ENCODE data around the gene NDUFS3. TPM values are rescaled to one million over a fixed set of nuclear protein-coding genes. Genes with fewer than 3 reads are reported as not detected.
A peak's percentile ranks its signal among the peaks of the same experiment; 100 is the strongest.

Gene NDUFS3
- total RNA-seq, 1 donor from 2014 or later: 98.3 TPM

DNA sequence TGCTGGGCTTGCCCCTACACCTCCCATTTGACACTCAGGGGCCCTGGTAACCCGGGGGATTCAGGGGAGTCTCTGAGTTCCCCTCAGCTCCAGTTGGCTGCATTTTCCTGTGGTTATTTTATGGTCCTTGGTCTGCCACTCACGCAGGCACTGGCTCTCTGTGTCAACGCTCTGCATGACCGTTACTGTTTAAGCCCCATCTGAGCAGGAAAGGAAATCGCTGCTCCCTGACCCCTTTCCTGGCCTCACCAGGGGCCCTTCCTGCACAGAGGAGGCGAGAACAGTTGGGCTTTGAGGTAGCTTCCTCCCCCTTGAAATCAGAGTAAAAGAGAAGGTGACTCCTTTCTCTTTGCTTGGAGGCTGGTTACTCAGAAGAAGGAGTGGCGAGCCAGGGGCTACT is 12.9 kb downstream of the NDUFS3 start:
- no peak for DNase-seq

DNA sequence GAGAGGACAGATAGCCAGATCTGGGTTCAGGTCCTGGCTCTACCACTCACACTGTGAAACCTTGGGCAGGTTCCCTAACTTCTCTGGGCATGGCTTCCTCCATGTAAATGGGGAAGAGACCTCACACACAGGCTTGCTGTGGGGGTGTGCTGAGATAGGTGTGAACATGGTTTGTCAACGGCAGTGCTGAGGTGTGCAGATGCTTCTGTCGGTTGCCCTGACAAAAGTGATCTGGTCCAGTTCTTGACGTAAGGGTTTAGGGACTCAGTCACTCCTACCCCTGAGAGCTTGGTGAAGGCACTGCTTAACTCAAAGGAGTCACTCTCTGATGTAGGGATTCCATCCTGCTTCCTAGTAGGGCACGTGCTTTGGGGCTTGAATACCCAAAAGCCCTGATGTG is 13.4 kb downstream of the NDUFS3 start:
- no peak for DNase-seq

DNA sequence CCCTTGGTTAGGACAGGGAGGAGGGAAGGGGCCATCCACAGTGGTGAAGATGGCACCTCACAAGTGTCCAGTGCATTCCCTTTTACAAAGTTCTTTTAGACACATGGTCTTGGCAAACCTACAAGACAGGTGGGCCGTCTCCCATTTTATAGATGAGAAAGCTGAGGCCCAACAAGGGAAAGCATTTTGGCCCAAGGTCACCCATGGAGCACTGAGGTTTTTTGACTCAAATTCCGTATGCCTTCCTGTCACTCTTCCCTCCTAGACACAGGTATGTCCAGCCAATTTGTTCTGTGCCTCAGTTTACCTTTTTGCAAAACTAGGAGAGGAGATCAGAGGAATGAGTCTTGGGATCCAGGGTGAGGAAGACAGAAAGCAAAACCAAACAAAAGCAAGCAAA is 14.1 kb downstream of the NDUFS3 start:
- no peak for DNase-seq

DNA sequence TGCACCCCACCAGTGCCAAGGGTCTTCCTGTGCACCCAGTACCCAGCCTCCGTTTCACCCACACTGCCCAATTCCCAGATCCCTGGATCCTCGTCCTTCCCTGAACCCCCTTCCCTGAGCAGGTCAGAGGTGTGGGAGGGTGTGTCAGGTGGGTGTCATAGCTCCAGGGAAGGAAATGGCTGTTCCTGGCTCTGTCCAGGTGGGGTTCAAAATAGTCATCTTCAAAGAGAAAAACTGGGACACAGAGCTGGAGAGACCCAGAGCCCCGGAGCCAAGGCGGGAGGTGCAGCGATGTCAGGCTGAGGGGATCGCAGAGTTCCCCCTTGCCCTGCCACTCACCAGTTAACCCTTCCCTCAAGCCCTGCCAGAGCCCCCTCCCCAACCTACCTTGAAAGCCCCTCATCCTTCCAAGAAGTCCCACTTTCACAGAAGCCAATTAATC is 14.6 kb downstream of the NDUFS3 start:
- no peak for DNase-seq

DNA sequence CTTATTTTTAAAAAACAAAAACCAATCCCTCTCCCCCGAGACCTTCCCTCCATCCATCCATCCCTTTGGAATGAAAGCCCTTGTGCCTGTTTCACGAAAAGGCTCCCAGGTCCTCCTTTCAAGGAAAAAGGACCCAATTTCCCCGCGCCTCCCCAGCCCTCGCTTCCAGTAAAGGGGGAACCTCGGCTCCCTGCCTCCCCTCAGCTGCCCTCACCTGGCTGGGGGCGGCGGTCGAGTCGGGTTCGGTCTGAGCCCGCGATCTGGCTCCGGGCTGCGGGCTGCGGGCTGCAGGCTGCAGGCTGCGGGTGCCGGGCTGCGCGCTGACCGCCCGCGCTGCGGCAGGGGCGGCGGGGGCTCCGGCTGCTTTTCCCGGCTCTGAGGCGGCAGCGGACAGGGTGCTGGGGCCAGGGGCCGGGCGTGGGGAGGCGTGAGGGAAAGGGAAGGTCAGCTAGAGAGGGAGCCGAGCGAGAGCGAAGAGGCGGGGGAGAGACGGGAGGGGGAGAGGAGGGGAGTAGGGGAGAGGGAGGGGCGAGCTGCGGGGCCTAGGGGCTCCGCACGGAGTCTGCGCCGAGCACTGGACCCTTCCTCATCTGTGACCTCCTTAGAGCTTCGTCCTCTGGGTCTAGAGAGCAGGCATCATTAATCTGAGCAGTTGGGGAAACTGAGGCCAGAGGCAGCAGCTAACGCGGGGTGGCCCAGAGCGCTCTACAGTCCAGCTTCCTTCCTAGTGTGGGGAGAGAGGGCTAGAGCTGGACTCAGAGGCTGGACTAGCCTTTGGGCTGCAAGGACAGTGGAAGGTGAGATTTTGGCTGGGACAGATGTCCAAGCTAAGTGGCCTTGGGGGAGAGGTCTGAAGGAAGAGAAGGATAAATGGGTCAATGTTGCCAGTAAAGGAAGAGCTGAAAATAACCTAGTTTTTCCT is 15.3 kb downstream of the NDUFS3 start, which contains the start of gene C1QTNF4:
TSS of gene C1QTNF4 (minus strand) at position 478 of the 922 bp plus-strand sequence. CDS start 3,601 bp downstream, outside the sequence.
- no peak for DNase-seq

DNA sequence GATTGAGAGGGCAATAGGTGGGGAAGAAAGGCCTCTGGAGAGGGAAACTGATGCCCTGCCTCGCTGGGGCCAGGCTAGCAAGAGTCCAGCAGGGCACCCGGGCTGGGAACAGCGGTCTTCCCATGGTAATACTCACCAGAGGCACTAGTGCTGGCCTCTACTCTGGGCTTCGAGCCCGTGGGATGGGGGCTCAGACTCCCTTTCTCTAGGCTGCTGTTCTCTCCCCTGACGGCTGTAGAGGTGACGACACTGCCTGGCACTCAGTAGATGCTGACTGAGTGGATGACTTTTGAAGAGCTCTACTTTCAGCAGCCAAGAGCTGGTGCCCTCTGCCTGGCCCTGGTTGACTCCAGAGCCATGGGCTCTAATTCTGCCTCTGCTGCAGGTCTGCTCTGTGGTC is 16.2 kb downstream of the NDUFS3 start:
- no peak for DNase-seq

DNA sequence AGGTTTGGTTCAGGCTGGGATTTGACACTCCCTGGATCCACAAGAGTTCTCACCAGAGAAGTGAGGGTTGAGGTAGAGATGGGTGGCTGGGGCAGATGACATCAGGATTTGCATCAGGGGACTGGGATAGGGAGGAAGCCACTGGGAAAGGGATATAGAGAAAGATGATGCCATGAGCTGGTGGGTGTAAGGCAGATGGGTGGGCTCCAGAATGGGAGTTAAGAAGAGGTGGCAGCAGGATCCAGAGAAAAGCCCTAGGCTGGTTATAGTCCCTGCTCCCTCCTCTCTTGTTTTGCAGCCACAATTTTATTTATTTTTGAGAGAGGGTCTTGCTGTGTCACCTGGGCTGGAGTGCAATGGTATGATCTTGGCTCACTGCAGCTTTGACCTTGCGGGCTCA is 17.1 kb downstream of the NDUFS3 start:
- DNase-seq: no peak

DNA sequence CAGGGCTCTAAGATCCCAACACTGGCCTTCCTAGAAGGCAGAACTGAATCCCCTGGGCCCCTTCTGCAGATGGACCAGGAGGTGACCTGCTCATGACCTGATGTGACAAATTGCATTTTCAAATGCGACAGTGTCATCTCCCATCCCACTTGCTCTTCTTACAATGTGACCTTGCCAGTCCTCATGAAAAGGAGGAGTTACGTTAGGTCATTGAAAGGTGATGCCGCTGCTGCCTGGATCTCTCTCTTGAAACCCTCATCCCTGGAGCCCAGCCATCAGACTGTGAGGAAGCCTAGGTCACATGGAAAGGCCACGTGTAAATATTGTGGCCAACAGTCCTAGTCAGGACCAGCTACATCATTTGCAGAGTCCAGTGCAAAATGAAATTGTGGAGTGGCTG is 21.0 kb downstream of the NDUFS3 start:
- no peak for DNase-seq

DNA sequence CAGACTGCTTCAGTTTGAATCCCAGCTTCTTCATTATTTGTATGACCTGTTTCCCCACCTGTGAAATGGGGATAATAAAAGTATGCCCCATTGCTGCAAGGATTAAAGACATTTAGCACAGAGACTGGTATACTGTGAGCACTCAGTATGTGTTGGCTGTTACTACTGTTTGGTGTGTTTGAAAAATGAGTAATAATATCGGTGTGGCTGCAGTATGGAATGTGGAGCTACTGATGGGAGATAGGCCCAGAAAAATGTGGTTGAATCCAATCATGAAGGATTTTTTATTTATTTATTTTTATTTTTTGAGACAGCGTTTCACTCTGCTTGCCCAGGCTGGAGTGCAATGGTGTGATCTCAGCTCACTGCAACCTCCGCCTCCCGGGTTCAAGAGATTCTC is 24.4 kb downstream of the NDUFS3 start:
- DNase-seq: no peak

DNA sequence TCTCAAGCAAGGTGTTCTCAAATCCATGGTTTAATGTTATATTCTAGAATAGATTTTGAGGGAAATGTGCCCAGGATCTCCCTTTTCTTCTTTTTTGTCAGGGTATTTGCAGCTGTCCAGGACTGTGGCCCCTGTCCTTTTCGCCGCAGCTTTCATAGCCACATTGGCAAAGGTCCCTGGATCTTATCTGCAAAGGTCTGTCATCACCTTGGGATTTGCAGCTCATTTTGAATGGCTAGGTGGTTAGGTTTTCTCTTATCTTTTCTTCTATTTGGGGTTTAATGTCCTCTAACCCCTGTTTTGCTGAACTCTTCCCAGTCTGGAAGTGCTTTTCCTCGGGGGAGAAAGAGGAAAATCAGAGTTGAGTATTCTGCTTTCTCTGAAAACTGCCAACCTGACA is 27.0 kb downstream of the NDUFS3 start:
- DNase-seq: no peak

DNA sequence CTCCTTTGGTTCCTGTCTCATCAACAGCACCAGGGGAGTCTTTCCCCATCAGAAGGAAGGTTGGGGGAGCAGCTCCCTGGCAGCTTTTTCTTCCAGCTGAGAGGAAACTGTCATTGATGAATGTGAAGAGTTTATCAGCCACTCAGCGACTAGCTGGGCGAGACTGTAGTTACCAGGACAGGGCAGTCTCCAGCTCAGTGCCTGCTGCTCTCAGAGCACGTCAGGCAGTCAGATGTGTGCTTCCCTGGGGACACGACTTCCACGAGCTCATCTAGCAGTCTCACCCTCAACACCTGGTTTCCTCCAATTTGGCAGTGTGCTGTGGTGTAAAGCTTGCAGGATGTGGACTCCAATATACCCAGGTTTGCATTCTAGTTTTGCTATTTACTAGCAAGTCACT is 27.9 kb downstream of the NDUFS3 start:
- peak; percentile 35 for DNase-seq

DNA sequence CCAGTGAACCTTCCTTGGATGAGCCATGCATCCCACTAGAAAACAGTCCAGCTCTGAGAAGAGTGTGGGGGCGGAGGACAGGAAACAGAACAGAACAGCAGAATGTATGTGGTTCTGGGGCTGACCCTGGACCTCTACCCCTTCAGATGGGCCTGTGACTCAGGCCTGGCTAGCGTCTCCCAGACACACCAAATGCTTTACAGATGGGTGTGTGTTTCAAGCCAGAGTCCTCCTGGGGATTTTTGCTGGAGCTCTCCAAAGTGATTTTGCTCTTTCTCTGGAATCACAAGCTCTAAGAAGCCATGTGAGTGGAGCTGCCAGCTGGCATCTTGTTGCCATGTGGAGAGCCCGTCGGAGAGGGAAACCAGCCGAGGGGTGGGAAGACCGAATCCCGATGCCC is 28.5 kb downstream of the NDUFS3 start:
- DNase-seq: peak; percentile 73

DNA sequence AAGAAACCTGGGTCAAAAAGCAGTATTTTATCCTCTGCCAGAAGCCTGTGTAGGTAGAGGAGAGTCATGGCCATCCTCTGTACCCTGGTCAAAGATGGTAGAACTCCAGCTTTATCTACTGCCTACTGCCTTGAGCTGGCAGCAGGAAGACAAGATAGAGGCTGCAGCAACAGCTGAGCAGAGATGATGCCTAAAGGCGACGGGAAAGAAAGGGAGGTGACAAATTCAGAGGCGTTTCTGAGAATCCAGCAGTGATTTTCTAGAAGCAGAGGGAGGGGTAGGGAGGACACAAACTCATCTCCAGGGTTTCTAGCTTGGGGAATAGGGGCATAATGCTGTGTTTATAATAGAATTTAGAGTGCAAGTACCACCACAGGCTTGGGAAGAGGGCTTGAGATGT is 30.8 kb downstream of the NDUFS3 start:
- DNase-seq: no peak

DNA sequence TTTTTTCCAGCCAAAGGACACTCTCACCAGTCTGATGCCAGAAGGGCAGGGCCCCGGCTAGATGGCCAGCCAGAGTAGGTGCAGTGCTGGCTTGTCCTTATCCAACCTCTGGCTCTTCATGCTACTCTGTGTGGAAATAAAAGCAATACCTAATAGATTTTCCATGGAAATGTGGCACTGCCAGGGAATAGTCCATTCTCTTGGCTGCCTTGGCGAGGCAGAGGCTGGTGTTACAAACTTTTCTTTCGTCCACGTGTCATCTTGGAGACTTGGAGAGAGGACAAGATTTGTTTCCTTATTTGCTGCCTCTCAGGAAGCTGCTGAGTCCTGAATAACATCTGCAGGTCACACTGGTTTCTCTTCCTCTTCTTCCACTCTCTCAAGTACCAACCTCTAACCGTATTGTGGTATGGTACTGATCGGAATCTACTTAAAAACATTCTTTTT is 32.5 kb downstream of the NDUFS3 start:
- no peak for DNase-seq

DNA sequence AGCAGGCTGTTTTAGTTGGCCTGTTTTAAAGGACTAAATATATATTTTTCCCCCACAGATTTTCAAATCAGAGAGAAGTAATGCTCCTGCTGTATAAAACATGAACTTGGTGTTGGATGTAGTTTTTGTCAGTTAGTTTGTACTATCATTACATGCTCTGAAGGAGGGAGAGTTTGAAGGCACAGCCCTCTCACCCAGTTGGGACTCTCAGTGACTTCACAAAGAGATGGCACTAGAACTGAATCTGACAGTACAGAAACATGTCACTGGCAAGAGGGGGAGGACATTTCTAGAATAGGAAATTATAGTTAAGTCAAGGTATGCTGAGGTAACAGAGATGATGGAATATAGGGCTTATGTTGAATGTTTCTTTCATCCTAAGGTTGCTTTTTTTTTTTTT is 36.4 kb downstream of the NDUFS3 start:
- DNase-seq: no peak

DNA sequence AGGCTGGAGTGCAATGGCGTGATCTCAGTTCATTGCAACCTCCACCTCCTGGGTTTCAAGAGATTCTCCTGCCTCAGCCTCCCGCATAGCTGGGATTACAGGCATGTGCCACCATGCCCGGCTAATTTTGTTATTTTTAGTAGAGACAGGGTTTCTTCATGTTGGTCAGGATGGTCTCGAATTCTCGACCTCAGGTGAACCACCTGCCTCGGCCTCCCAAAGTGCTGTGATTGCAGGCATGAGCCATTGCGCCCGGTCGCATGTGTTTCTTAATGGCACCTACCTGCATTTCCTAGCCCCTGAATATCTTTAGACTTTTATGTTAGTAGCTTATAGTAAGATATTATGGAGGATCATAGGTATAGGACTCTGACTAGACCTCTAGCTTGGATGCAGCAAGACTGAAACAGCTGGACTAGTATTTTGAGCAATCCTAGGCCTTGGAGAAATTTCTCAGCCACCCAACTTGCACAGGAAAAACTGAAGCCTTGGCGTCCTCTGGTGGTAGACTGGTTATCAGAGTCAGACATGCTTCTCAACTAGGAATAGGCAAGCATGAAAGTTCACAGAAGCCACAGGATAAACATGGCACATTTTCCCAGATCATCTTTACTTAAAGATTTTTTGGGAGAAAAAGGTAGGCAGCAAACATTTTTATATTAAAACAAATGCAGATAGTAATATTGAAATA is 38.0 kb downstream of the NDUFS3 start:
- DNase-seq: peak; percentile 81

DNA sequence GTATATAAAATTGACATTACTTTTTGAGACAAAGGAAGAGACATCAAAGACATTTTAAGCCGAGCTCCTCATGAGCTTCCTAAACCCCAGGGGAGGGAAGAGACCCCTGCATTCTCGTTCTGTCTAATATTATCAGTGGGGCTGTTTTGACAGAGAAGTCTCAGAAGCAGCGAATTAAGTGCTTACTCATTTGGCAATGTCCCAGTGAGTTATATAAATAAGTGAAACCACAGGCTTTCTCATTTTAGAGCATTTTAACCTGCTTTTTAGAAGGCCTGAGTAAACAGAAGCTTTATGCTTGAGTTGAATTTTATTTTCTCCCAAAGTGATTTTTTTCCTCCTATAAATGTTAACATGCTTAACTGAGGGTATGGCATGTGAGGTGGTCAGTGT is 38.5 kb downstream of the NDUFS3 start:
- peak; percentile 14 for DNase-seq

DNA sequence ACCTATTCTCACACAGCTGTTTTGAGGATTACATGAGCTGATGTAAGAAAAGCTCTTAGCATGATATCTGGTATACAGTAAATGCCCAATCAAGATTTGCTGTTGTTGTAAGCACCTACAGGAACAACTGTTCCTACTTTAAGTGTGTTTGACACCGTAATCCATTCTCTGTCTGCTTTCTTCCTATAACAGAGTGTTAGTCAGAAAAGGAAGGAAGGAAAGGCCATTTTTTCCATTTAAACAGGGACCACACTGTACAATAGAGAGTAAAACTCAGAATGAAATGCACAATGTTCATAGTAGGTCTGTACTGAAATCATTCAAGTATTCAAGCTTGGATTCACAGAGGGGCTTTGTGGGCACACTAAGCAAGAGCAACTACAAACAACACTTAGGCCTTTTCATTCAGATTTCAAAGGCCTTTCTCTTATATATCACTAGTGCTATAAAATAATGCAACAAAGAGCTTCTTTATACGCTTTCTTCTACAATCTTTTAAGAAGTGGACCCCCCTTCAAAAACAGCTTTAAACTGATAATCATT is 42.0 kb downstream of the NDUFS3 start:
- DNase-seq: no peak

DNA sequence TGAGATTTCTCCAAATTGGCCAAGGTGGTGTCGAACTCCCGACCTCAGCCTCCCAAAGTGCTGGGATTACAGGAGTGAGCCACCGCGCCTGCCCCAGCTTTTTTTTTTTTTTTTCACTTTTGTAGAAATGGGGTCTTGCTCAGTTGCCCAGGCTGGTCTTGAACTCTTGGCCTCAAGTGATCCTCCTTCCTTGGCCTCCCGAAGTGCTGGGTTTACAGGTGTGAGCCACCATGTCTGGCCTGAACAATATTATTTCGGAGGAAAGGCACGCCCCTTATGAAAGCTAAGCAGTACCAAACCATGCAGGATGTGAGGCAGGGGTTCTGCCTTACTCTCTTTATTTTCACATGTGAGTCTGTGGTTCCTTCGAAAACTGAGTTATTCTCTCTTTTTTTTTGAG is 47.4 kb downstream of the NDUFS3 start:
- no peak for DNase-seq

DNA sequence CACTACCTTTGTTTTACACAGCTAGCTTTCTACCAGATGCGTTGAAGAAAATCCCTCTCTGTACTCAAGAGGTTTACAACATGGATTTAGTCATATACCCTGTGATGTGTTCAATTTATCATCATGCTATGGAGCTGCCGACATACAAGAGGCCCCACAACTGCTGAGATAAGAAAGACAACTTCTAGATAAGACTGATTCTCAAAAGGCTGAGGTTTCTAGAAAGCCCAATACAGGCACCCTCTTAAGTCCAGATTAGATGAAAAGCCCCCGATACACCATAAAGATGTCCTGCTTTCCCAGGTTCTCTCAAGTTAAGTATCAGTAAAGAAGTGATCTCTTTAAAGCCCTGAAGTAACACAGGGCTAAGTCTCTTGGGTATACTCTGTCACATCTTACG is 49.2 kb downstream of the NDUFS3 start:
- no peak for DNase-seq

DNA sequence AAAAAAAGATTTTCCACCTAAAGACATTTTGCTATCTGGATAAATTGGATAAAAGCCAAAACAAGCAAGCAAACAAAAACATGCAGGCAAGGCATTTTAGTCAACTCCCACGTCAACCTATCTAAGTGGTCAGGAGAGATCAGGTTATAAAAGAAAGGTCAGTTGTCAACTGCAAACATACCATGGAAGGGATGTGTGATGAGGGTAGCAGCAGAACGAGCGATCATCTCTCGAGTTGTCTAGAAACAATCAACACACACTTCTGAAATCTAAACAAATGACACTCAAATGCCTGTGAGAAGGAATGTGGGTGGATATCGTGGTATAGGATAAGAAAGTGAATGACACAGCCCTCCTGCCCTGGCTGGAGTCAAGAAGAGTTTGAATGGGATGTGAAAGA is 52.6 kb downstream of the NDUFS3 start:
- DNase-seq: no peak

Data from tongue (tissue), 2 donors.